Mammary epithelial cell (primary cell): Measurements from ENCODE around the gene SLC6A15.

Experiments
- CTCF ChIP-seq, 2 donors: IDR thresholded peaks in 1 of 2; conservative IDR thresholded peaks in 1 of 2; 2 replicates each; pipeline ENCODE4 v1.5.1; 2011 to 2012; ENCODE audit warnings: inconsistent platforms in 2 of 2, low read length in 2 of 2, mild to moderate bottlenecking in 2 of 2, control low read depth in 1 of 2, low read depth in 1 of 2; ENCODE audit not compliant: insufficient read depth in 1 of 2; ENCODE audit errors: extremely low read depth in 1 of 2
- EZH2 ChIP-seq: IDR thresholded peaks from 2 replicates; pipeline ENCODE4 v1.6.1; 2012; ENCODE audit warnings: low read length, inconsistent platforms, borderline replicate concordance

GRCh38 chr12:84955298-84955697 lies 42.7 kb upstream of the SLC6A15 start:
- TF ChIP-seq CTCF (conservative IDR thresholded peaks at IDR 0.05 in 1 of 2, IDR thresholded peaks at IDR 0.05 in 1 of 2; ENCODE audit: extremely low read depth in 1 of 2, insufficient read depth in 1 of 2, low read depth in 1 of 2, low read length in 2 of 2) (no peak), EZH2 (no peak)
